HepG2 (cell line): ENCODE data around the gene OPTN. TPM values are rescaled to one million over a fixed set of nuclear protein-coding genes. Genes with fewer than 3 reads are reported as not detected.

Source experiments
- ATAC-seq: fragments of 200-7000 bp; cut with Tn5 transposase; 3 replicates; pipeline ENCODE4 v1.9.1; 2020; ENCODE audit warnings: mild to moderate bottlenecking, moderate library complexity
- BruUV-seq: library from RNA; stranded (reverse); fragments of 400-500 nt; replicated peaks from 2 replicates; lab custom pipeline; 2021; lab: Mats Ljungman, UMichigan
- CTCF ChIA-PET: fragments of 300-600 bp; formaldehyde crosslinking; extraction: SDS; loops from one replicate; lab custom pipeline; 2021; ENCODE audit warnings: low total read pairs, inconsistent platforms, low intra/inter-chr PET ratio; lab: Yijun Ruan, JAX
- POLR2A ChIA-PET: fragments of 350-600 bp; sonication (Branson Sonifier 250); formaldehyde crosslinking; loops from one replicate; lab custom pipeline; 2020; ENCODE audit warnings: antibody characterized with exemption, inconsistent platforms; lab: Yijun Ruan, JAX
- DNase-seq: peaks from one replicate; pipeline ENCODE4 v3.0.0-alpha.2; 2015; ENCODE audit warnings: low spot score
- FAIRE-seq: peaks from 3 replicates; lab custom pipeline; 2011; peaks lifted over from hg19 to GRCh38; lab: Jason Lieb, UNC
- H2AFZ ChIP-seq: one replicate; pipeline ENCODE4 v1.6.1; 2011; ENCODE audit warnings: low read length, inconsistent platforms
- H3K27ac ChIP-seq: fragments of 300-600 bp; 3 replicates; pipeline ENCODE4 v1.8.0; 2011; ENCODE audit warnings: mixed run types, mild to moderate bottlenecking, mixed read lengths, low read length, inconsistent platforms; ENCODE audit not compliant: insufficient read depth; ENCODE audit errors: extremely low read length
- H3K27me3 ChIP-seq, 2 experiments: fragments of 200-600 bp in 1 of 2; 2 replicates in 1 of 2; 3 replicates in 1 of 2; pipeline versions ENCODE4 v1.6.0 to v1.8.0; 2011; ENCODE audit warnings: low read length in 2 of 2, mild to moderate bottlenecking in 2 of 2, moderate library complexity in 2 of 2, inconsistent platforms in 1 of 2; ENCODE audit not compliant: insufficient read depth in 2 of 2, control insufficient read depth in 1 of 2
- H3K36me3 ChIP-seq, 2 experiments: fragments of 200-600 bp in 1 of 2; replicated peaks in 1 of 2; 2 replicates in 1 of 2; 3 replicates in 1 of 2; pipeline versions ENCODE4 v1.5.1 to v1.8.0; 2011; ENCODE audit warnings: low read length in 2 of 2, inconsistent platforms in 1 of 2; ENCODE audit not compliant: insufficient read depth in 2 of 2, control insufficient read depth in 1 of 2
- H3K4me1 ChIP-seq: 2 replicates; pipeline ENCODE4 v1.5.1; 2012; ENCODE audit warnings: low read length, inconsistent platforms; ENCODE audit not compliant: insufficient read depth
- H3K4me2 ChIP-seq: 2 replicates; pipeline ENCODE4 v1.6.0; 2011; ENCODE audit warnings: low read depth, low read length, inconsistent platforms
- H3K4me3 ChIP-seq, 3 experiments: fragments of 200-600 bp in 1 of 3; sonication (generic), shearing (Covaris generic) in 1 of 3; replicated peaks in 1 of 3; 2 replicates each; pipeline ENCODE4 v1.5.1; 2011 to 2016; ENCODE audit warnings: low read length in 3 of 3, inconsistent platforms in 2 of 3, low read depth in 2 of 3, mild to moderate bottlenecking in 2 of 3, control low read depth in 1 of 3, mixed read lengths in 1 of 3; ENCODE audit not compliant: insufficient read depth in 1 of 3
- H3K79me2 ChIP-seq: one replicate; pipeline ENCODE4 v1.6.1; 2011; ENCODE audit warnings: low read length, inconsistent platforms; ENCODE audit not compliant: insufficient read depth
- H3K9ac ChIP-seq: 2 replicates; pipeline ENCODE4 v1.6.0; 2011; ENCODE audit warnings: mild to moderate bottlenecking, low read depth, low read length, inconsistent platforms; ENCODE audit not compliant: insufficient read depth
- H3K9me3 ChIP-seq: 2 replicates; pipeline ENCODE4 v1.5.1; 2012; ENCODE audit warnings: mild to moderate bottlenecking, low read length
- H4K20me1 ChIP-seq: 2 replicates; pipeline ENCODE4 v1.6.0; 2011; ENCODE audit warnings: inconsistent platforms, mild to moderate bottlenecking, low read length, moderate library complexity; ENCODE audit not compliant: insufficient read depth
- HNRNPLL ChIP-seq: fragments of 200-400 bp; formaldehyde crosslinking; IDR thresholded peaks from 2 replicates; pipeline ENCODE4 v1.6.1; 2017; ENCODE audit warnings: mild to moderate bottlenecking, low read depth, low read length; ENCODE audit not compliant: poor library complexity, severe bottlenecking
- MTF2 ChIP-seq: sonication (generic); formaldehyde crosslinking; IDR thresholded peaks from 2 replicates; pipeline ENCODE4 v1.5.0; 2020; ENCODE audit warnings: missing genetic modification reagents, borderline replicate concordance
- NCOA2 ChIP-seq: sonication (generic); formaldehyde crosslinking; IDR thresholded peaks from 2 replicates; pipeline ENCODE4 v1.8.0; 2022; ENCODE audit warnings: inconsistent platforms
- SMC3 ChIP-seq: IDR thresholded peaks from 2 replicates; pipeline ENCODE4 v1.6.1; 2011; ENCODE audit warnings: low read length, improper control_type of control experiment
- STAG1 ChIP-seq: sonication (generic); formaldehyde crosslinking; IDR thresholded peaks from 2 replicates; pipeline ENCODE4 v1.4.0; 2020; ENCODE audit warnings: missing genetic modification reagents
- STAT6 ChIP-seq: sonication (generic); formaldehyde crosslinking; IDR thresholded peaks from 2 replicates; pipeline ENCODE4 v1.4.0; 2020; ENCODE audit warnings: missing genetic modification reagents, mild to moderate bottlenecking, borderline replicate concordance
- ZNF124 ChIP-seq: sonication (generic); formaldehyde crosslinking; IDR thresholded peaks from 2 replicates; pipeline ENCODE4 v1.4.0; 2020; ENCODE audit warnings: missing genetic modification reagents
- ZNF430 ChIP-seq: sonication (generic); formaldehyde crosslinking; IDR thresholded peaks from 2 replicates; pipeline ENCODE4 v1.9.0; 2021; ENCODE audit warnings: mild to moderate bottlenecking, missing genetic modification reagents
- ZNF441 ChIP-seq: sonication (generic); formaldehyde crosslinking; IDR thresholded peaks from 2 replicates; pipeline ENCODE4 v1.7.0; 2021; ENCODE audit warnings: missing genetic modification reagents, borderline replicate concordance
- ZNF564 ChIP-seq: sonication (generic); formaldehyde crosslinking; IDR thresholded peaks from 2 replicates; pipeline ENCODE4 v1.8.1; 2023; ENCODE audit warnings: mild to moderate bottlenecking, missing genetic modification reagents
- ZNF782 ChIP-seq: sonication (generic); formaldehyde crosslinking; IDR thresholded peaks from 2 replicates; pipeline ENCODE4 v1.4.0; 2020; ENCODE audit warnings: missing genetic modification reagents, mild to moderate bottlenecking, borderline replicate concordance
- WGBS: methylation state at CpG from one replicate; pipeline ENCODE4 v1.1.6; 2017; ENCODE audit warnings: low lambda C conversion rate; 5-methylcytosine and 5-hydroxymethylcytosine counted together
- in situ Hi-C: cut with HindIII; loops from 2 replicates; pipeline ENCODE4 v1.10.0; 2017; ENCODE audit warnings: low pct_unique_long_range_greater_than_20kb; ENCODE audit not compliant: extremely low pct_ligation_motif_present
- intact Hi-C: fragments of 100-400 bp; cut with micrococcal nuclease; formaldehyde crosslinking; loops from one replicate; pipeline ENCODE4 v1.10.0; 2022; ENCODE audit not compliant: unreplicated experiment
- polyA plus RNA-seq, 8 experiments: library from polyadenylated mRNA; depleted of rRNA in 3 of 8; stranded (reverse) in 7 of 8; unstranded in 1 of 8; fragments of >200 nt; fragmentation: Illumina TruSeq in 4 of 8; extraction: Trizol in 4 of 8; gene quantifications; 2 replicates each; pipeline versions ENCODE4 v1.2.1 to v1.2.3, GENCODE V29; 2011 to 2016; ENCODE audit warnings: low read depth in 4 of 8, missing spikeins in 1 of 8, mixed read lengths in 1 of 8; ENCODE audit not compliant: insufficient read depth in 1 of 8
- total RNA-seq, 5 experiments: library from RNA; depleted of rRNA; stranded (reverse); fragments of >200 nt; fragmentation: Illumina TruSeq; extraction: Trizol; gene quantifications; 2 replicates each; pipeline ENCODE4 v1.2.3, GENCODE V29; 2016; ENCODE audit warnings: low read depth in 1 of 5
- TF ChIP-seq, protein P1 (sequence below): sonication (generic); formaldehyde crosslinking; conservative IDR thresholded peaks from 2 replicates; pipeline ENCODE4 v1.8.0; 2022; ENCODE audit warnings: mild to moderate bottlenecking, moderate library complexity, missing genetic modification reagents
- TF ChIP-seq, protein P2 (sequence below): sonication (generic); formaldehyde crosslinking; IDR thresholded peaks from 2 replicates; pipeline ENCODE4 v1.5.0; 2020; ENCODE audit warnings: mild to moderate bottlenecking, missing genetic modification reagents, moderate library complexity

OPTN gene
- total and polyA plus RNA-seq, 2 of the 13 experiments (the other 11 are each of a cell fraction or from before 2014, with no cell fraction given) = 13.4 to 46.6 TPM

DNA sequence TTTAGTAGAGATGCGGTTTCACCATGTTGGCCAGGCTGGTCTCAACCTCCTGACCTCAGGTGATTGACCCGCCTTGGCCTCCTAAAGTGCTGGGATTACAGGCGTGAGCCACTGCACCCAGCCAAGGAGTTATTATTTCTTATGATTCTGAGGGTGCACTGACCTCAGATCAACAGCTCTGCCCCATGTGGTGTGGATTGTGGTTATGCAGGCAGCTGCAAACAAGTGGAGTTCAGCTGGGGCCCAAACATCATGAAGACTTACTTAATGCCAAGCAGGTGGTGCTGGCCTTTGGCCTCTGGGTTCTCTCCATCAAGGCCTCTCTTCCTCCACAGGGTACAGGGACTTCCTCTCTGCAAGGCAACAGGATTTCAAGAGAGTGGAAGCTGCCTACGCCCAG lies 45.1 kb upstream of the OPTN start (continued):
- no peak for TF ChIP-seq MTF2
- TF ChIP-seq, protein P1, sequence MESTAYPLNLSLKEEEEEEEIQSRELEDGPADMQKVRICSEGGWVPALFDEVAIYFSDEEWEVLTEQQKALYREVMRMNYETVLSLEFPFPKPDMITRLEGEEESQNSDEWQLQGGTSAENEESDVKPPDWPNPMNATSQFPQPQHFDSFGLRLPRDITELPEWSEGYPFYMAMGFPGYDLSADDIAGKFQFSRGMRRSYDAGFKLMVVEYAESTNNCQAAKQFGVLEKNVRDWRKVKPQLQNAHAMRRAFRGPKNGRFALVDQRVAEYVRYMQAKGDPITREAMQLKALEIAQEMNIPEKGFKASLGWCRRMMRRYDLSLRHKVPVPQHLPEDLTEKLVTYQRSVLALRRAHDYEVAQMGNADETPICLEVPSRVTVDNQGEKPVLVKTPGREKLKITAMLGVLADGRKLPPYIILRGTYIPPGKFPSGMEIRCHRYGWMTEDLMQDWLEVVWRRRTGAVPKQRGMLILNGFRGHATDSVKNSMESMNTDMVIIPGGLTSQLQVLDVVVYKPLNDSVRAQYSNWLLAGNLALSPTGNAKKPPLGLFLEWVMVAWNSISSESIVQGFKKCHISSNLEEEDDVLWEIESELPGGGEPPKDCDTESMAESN (CRISPR knock-in tag) = no peak
- no peak for TF ChIP-seq STAT6 (CRISPR knock-in tag)

DNA sequence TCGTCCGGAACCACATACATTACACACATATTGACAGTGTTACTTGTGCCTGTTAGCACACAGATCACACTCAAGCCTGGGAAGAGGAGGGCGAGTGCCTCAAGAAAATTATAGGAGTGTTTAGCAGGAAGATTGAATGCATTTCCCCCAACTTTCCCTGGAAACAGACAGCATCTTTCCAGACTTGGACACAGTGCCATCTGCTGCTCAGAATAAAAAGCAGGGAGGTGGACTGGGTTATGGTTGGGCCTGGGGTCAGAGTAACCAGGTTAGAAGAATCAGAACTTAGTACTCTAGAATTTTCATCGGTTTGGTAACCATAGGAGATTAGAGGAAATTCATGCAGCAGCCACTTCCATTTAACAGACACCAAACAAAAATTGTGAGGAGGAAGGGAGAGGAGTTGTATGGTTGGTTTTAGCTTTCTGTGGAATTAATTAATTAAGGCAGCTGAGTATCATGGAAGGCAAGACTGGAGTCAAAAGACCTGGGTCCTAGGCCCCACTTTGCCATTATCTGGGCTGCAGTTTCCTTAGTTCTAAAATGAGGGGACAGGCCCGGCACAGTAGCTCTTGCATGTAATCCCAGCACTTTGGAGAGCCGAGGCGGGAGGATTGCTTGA lies 43.4 kb upstream of the OPTN start:
- Histone ChIP-seq H3K36me3 (no peaks in the 10 kb centered on the region), H4K20me1 (no peaks in the 10 kb centered on the region), H3K4me2 (no peak overlapping the region), H3K27me3 (peaks cover 0 to 12% of the 10 kb centered on the region in 2 experiments; a peak in 3 of 5 replicates), H3K9ac (no peak overlapping the region), H2AFZ (no peak overlapping the region), H3K4me1 (no peaks in the 10 kb centered on the region), H3K9me3 (no peaks in the 10 kb centered on the region), H3K4me3 (no peak overlapping the region), H3K79me2 (no peaks in the 10 kb centered on the region), H3K27ac (no peak overlapping the region)
- in situ Hi-C loops (no loop called here), intact Hi-C loops (no loop called here)
- DNase-seq = no peak
- ATAC-seq = peak; percentile 75
- ChIA-PET POLR2A (no interaction called here), CTCF (no interaction called here)
- peak; percentile 50 for FAIRE-seq
- BruUV-seq = no TSS peak
- TF ChIP-seq STAG1 (CRISPR knock-in tag) (peak; percentile 53), SMC3 (peak; percentile 7; the same call in 1 of the 2 replicates), ZNF441 (CRISPR knock-in tag) (no peak), ZNF564 (CRISPR knock-in tag) (no peak), ZNF430 (no peak), ZNF782 (CRISPR knock-in tag) (no peak), HNRNPLL (no peak), ZNF124 (no peak), NCOA2 (CRISPR knock-in tag) (no peak)
- TF ChIP-seq, protein P2, sequence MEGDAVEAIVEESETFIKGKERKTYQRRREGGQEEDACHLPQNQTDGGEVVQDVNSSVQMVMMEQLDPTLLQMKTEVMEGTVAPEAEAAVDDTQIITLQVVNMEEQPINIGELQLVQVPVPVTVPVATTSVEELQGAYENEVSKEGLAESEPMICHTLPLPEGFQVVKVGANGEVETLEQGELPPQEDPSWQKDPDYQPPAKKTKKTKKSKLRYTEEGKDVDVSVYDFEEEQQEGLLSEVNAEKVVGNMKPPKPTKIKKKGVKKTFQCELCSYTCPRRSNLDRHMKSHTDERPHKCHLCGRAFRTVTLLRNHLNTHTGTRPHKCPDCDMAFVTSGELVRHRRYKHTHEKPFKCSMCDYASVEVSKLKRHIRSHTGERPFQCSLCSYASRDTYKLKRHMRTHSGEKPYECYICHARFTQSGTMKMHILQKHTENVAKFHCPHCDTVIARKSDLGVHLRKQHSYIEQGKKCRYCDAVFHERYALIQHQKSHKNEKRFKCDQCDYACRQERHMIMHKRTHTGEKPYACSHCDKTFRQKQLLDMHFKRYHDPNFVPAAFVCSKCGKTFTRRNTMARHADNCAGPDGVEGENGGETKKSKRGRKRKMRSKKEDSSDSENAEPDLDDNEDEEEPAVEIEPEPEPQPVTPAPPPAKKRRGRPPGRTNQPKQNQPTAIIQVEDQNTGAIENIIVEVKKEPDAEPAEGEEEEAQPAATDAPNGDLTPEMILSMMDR (CRISPR knock-in tag) = peak; percentile 54
- WGBS = 32% methylated on average over 7 of the region's 7 CpGs
